ENCODE results near the gene GDF15. TPM values are rescaled to one million over a fixed set of nuclear protein-coding genes. Genes with fewer than 3 reads are reported as not detected.
A peak's percentile ranks its signal among the peaks of the same experiment; 100 is the strongest.
"Not testable (repeated sequence)": the region's sequence is repeated elsewhere in the genome, so short reads cannot be mapped to it uniquely, and the experiment has no call there.

GDF15 gene
- total RNA-seq, 1 donor from 2014 or later, result not detected

- Mint-ChIP-seq H3K27me3 (ENCODE audit: insufficient read depth) (no peaks in the 10 kb centered on the region), H3K4me1 (ENCODE audit: low read depth) (no peaks in the 10 kb centered on the region), H3K9me3 (no peaks in the 10 kb centered on the region), H3K4me3 (no peak overlapping the region), H3K27ac (no peak overlapping the region), H3K36me3 (ENCODE audit: low read depth) (peaks cover 7% of the 10 kb centered on the region)
- no peak for DNase-seq (ENCODE audit: low spot score)
- intact Hi-C loops (cut with micrococcal nuclease), result loop anchor here (1.0 kb wide), 1 partner anchor 61 kb away; no protein-coding TSS in a partner anchor
Observed at GRCh38 chr19:18349524-18350128, 36.3 kb upstream of the GDF15 start.

DNA sequence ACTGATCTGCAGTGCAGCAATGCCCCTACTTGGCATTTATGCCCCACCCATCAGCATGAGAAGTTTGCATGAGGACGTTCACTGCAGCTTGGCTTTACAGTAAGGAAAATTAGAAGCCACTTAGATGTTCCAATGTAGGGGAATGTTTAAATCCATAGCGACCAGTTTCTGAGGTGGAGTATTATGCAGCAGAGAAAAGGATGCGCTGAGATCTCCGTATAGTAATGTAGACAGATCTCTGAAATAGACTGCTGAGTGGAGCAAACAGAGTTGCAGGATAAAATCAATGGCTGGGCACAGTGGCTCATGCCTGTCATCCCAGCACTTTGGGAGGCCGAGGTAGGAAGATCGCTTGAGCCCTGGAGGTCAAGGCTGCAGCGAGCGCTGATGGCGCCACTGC, 35.5 kb upstream of the GDF15 start:
- intact Hi-C loops (cut with micrococcal nuclease), result no loop called here
- no peaks in the 10 kb centered on the region for H3K9me3 Mint-ChIP-seq
- no peak for DNase-seq (ENCODE audit: low spot score)
- H3K4me3 Mint-ChIP-seq, result no peak overlapping the region
- no peak overlapping the region for H3K27ac Mint-ChIP-seq
- no peaks in the 10 kb centered on the region for H3K27me3 Mint-ChIP-seq (ENCODE audit: insufficient read depth)
- H3K36me3 Mint-ChIP-seq (ENCODE audit: low read depth), result peaks cover 7% of the 10 kb centered on the region
- H3K4me1 Mint-ChIP-seq (ENCODE audit: low read depth), result no peaks in the 10 kb centered on the region

- Mint-ChIP-seq H3K9me3 (no peaks in the 10 kb centered on the region), H3K4me1 (ENCODE audit: low read depth) (no peaks in the 10 kb centered on the region), H3K36me3 (ENCODE audit: low read depth) (peaks cover 7% of the 10 kb centered on the region), H3K27ac (no peak overlapping the region), H3K27me3 (ENCODE audit: insufficient read depth) (no peaks in the 10 kb centered on the region), H3K4me3 (no peak overlapping the region)
- DNase-seq (ENCODE audit: low spot score), result no peak
- intact Hi-C loops (cut with micrococcal nuclease), result no loop called here
Observed at GRCh38 chr19:18351544-18351943, 34.4 kb upstream of the GDF15 start.

DNA sequence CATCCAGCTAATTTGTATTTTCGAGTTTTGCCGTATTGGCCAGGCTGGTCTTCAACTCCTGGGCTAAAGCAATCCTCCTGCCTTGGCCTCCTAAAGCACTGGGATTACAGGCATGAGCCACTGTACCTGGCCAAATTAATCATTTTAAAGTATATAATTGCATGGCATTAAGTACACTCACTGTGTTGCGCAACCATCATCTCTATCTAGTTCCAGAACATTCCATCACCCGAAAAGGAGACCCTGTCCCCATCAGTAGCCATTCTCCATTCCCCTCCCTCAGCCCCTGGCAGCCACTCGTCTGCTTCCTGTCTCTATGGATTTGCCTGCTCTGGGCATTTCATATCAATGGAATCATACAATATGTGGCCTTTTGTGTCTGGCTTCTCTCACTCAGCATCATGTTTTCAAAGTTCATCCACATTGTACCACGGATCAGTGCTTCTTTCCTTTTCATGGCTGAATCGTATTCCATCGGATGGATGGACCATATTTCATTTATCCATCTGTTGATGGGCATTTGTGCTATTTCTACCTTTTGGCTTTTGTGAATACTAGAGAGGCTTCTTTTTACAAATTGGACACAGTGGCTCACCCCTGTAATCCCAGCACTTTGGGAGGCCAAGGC, 32.5 kb upstream of the GDF15 start:
- Mint-ChIP-seq H3K4me1 (ENCODE audit: low read depth) (no peaks in the 10 kb centered on the region), H3K9me3 (no peaks in the 10 kb centered on the region), H3K27ac (no peak overlapping the region), H3K36me3 (ENCODE audit: low read depth) (peaks cover 8% of the 10 kb centered on the region), H3K27me3 (ENCODE audit: insufficient read depth) (no peaks in the 10 kb centered on the region), H3K4me3 (no peak overlapping the region)
- intact Hi-C loops (cut with micrococcal nuclease), result no loop called here
- DNase-seq (ENCODE audit: low spot score), result no peak

- H3K27ac Mint-ChIP-seq; intact Hi-C loops (cut with micrococcal nuclease); DNase-seq (ENCODE audit: low spot score); H3K4me3 Mint-ChIP-seq; H3K27me3 Mint-ChIP-seq (ENCODE audit: insufficient read depth); H3K9me3 Mint-ChIP-seq; H3K4me1 Mint-ChIP-seq (ENCODE audit: low read depth): not testable (repeated sequence)
- peaks cover 14% of the 10 kb centered on the region for H3K36me3 Mint-ChIP-seq (ENCODE audit: low read depth)
Observed at GRCh38 chr19:18354743-18355142, 31.2 kb upstream of the GDF15 start.

DNA sequence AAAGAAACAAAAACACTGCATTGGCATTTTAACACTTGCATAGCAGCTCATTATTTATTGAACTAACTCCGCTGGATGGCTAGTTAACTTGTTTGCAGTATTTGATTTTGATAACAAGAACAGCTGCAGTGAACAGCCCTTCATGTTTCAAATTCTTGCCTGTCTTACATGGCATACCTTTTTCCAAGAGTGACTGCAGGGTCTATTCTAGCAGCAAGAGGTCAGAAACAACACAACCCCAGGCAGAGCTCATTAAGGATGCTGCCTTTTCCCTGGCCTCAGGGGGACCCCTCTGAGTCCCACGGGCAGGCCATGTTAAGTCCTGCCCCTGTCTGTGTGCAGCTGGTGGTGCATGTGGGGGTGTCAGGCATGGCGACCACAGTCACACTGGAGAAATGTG, 28.9 kb upstream of the GDF15 start:
- Mint-ChIP-seq H3K27ac (no peak overlapping the region), H3K9me3 (no peaks in the 10 kb centered on the region), H3K4me1 (ENCODE audit: low read depth) (no peaks in the 10 kb centered on the region), H3K36me3 (ENCODE audit: low read depth) (peaks cover 16% of the 10 kb centered on the region), H3K27me3 (ENCODE audit: insufficient read depth) (no peaks in the 10 kb centered on the region), H3K4me3 (no peak overlapping the region)
- DNase-seq (ENCODE audit: low spot score), result no peak
- intact Hi-C loops (cut with micrococcal nuclease), result no loop called here

DNA sequence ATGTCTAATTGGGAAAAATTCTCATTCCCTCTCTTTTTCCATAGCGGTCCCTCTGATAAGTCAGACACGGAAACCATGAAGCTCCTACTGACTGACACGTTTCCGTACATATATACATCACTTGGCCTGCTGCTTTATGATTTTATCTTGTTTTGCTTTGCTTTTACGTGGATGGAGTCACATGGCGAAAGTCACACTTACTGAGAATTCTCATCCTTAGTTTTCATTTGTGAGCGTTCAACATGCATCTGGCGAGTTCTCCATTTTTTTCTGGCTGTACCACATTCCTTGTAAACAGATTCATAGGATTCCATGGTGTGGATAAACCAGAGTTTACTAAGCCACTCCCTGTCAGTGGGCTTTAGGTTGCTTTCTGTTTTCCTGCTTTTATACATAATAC, 24.3 kb upstream of the GDF15 start:
- Mint-ChIP-seq H3K4me1 (ENCODE audit: low read depth) (no peaks in the 10 kb centered on the region), H3K27me3 (ENCODE audit: insufficient read depth) (no peaks in the 10 kb centered on the region), H3K27ac (no peak overlapping the region), H3K4me3 (no peak overlapping the region), H3K9me3 (no peaks in the 10 kb centered on the region), H3K36me3 (ENCODE audit: low read depth) (peaks cover 28% of the 10 kb centered on the region)
- DNase-seq (ENCODE audit: low spot score), result no peak
- intact Hi-C loops (cut with micrococcal nuclease), result no loop called here

DNA sequence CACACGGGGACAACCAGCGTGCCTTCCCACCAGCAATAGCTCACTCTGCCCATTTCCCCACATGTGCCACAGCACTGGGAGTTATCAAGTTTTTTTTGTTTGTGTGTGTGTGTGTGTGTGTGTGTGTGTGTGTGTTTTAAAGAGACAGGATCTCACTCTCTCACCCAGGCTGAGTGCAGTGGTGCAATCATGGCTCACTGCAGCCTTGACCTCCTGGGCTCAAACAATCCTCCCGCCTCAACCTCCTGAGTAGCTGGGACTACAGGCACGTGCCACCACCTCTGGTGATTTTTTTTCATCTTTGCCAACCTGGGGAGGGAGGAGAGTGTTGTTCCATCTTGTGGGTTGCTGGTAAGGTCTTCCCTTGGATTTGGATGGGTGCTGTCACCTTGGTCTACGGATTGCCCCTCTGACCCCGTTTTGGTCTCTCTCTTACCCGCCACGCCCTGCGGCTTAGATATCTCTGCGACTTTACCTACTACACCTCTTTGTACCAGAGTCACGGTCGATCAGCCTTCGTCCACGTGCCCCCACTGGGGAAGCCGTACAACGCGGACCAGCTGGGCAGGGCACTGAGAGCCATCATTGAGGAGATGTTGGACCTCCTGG, 22.9 kb upstream of the GDF15 start:
- Mint-ChIP-seq H3K4me1 (ENCODE audit: low read depth) (no peaks in the 10 kb centered on the region), H3K27ac (no peak overlapping the region), H3K27me3 (ENCODE audit: insufficient read depth) (no peaks in the 10 kb centered on the region), H3K4me3 (no peak overlapping the region), H3K36me3 (ENCODE audit: low read depth) (peaks cover 23% of the 10 kb centered on the region), H3K9me3 (no peaks in the 10 kb centered on the region)
- DNase-seq (ENCODE audit: low spot score), result no peak
- intact Hi-C loops (cut with micrococcal nuclease), result no loop called here

- Mint-ChIP-seq H3K27me3 (ENCODE audit: insufficient read depth) (no peaks in the 10 kb centered on the region), H3K27ac (no peak overlapping the region), H3K4me3 (no peak overlapping the region), H3K36me3 (ENCODE audit: low read depth) (peaks cover 18% of the 10 kb centered on the region), H3K9me3 (no peaks in the 10 kb centered on the region), H3K4me1 (ENCODE audit: low read depth) (no peaks in the 10 kb centered on the region)
- intact Hi-C loops (cut with micrococcal nuclease), result no loop called here
- no peak for DNase-seq (ENCODE audit: low spot score)
Observed at GRCh38 chr19:18363787-18364186, 22.2 kb upstream of the GDF15 start.

GRCh38 chr19:18364277-18364825, 21.6 kb upstream of the GDF15 start:
- H3K4me3 Mint-ChIP-seq; DNase-seq (ENCODE audit: low spot score); intact Hi-C loops (cut with micrococcal nuclease); H3K27me3 Mint-ChIP-seq (ENCODE audit: insufficient read depth); H3K4me1 Mint-ChIP-seq (ENCODE audit: low read depth); H3K9me3 Mint-ChIP-seq; H3K27ac Mint-ChIP-seq: not testable (repeated sequence)
- H3K36me3 Mint-ChIP-seq (ENCODE audit: low read depth), result peaks cover 16% of the 10 kb centered on the region

DNA sequence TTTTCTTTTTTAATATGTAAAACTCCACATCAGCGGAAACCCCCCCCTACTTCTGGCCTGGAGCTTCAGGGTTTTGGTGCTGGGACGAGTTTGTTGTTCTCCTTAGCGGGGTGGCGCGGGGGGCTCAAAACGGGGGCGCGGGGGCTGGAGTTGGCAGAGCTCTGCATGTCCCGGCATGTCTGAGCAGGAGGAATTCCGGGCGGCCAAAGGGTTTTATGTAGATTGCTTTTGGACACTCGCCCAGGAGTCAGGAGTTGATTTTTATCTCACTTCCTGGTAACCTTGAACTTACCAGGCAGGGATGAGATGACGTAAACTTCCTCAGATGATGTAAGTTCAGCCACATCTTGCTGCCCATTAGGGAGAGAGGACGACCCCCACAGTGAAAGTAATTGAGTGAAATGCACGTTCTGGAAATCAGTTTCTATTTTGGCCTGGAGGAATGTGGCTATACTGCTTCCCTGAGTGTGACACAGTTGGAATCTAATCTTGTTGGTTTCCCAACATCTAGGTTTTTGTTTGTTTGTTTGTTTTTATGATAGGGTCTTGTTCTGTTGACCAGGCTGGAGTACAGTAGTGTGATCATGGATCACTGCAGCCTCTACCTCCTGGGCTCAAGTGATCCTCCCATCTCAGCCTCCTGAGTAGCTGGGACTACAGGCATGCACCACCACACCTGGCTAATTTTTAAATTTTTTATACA, 21.0 kb upstream of the GDF15 start:
- H3K36me3 Mint-ChIP-seq (ENCODE audit: low read depth), result peaks cover 15% of the 10 kb centered on the region
- H3K9me3 Mint-ChIP-seq, result no peaks in the 10 kb centered on the region
- H3K4me3 Mint-ChIP-seq, result no peak overlapping the region
- DNase-seq (ENCODE audit: low spot score), result no peak
- H3K27me3 Mint-ChIP-seq (ENCODE audit: insufficient read depth), result no peaks in the 10 kb centered on the region
- H3K4me1 Mint-ChIP-seq (ENCODE audit: low read depth), result no peaks in the 10 kb centered on the region
- H3K27ac Mint-ChIP-seq, result peak overlapping the region; percentile 29
- intact Hi-C loops (cut with micrococcal nuclease), result no loop called here

DNA sequence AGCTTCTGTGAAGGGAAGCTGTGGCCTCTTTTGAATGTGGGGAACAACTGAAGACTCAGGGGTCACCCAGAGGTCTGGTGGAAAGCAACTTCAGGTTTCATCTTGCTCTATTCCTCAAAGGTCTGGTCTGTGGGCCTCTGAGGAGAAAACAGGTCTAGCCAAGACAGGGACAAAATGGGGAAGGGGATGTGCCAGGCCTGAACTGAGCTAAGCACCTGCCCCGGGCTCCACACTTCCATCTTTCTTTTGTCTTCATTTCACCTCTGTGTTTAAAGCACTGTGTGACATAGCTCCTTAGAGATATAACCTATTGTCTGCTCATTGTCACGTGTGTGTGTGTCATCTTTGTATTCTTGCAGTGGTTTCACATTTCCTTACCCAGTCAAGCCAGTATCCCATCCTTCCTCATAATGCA, 19.9 kb upstream of the GDF15 start:
- Mint-ChIP-seq H3K9me3 (no peaks in the 10 kb centered on the region), H3K27me3 (ENCODE audit: insufficient read depth) (no peaks in the 10 kb centered on the region), H3K27ac (no peak overlapping the region), H3K4me1 (ENCODE audit: low read depth) (no peaks in the 10 kb centered on the region), H3K36me3 (ENCODE audit: low read depth) (peaks cover 15% of the 10 kb centered on the region), H3K4me3 (no peak overlapping the region)
- intact Hi-C loops (cut with micrococcal nuclease), result no loop called here
- no peak for DNase-seq (ENCODE audit: low spot score)
